Measurements from ENCODE around the gene LHB.
"Not testable (repeated sequence)": the region's sequence is repeated elsewhere in the genome, so short reads cannot be mapped to it uniquely, and the experiment has no call there.

LHB gene

DNA sequence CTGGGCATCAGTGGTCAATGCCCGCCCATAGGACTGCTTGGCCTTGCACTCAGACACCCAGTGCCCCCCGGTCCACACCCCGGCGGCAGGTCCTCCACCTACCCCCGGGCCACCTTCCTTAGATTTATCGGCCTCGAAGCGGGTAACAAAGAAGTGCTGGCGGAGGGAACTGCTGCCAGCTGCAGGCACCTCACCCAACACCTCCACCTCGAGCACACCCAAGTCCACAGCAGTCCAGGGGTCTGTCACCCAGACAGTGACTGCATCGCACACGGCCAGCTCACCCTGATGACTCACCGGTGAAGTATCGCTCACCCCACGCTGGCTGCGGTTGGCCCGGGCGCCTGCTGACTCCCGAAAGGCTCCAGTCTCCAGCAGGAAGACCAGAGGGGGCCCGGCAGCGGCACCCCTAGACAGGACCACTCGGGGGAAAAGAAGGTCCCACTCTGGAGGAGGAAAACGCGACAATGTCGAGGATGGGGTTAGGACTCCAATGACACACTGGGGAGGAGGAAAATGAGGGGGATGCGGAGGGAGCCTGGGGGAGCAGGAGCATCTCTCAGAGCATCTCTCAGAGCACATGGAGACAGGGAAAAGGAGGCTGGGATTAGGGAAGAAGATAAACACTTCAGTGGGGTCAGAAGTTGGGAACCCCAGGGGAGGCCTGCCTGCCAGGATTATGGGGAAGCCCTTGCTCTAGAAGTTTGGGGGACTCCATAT lies 21.8 kb upstream of the LHB start:
- not testable (repeated sequence) for DNase-seq (ENCODE audit: low read depth in 2 of 3, low spot score in 1 of 3)

DNA sequence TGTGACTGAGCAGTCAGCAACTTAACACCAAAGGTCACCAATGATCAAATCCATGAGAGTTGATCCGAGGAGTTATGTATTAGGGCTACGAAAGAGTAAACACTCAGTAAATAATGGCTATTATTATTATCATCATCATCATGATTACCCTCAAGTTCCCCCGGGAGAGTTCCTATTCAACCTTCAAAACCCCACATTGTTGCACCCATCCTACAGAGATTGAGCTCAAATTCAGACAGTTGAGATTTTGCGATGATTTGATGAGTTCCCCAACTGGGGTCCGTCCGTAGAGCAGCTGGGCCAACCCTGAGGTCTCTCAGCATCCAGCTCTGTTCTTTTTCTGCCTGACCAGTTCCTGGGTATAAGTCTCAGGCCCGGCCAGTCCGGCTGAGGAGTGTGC lies 21.2 kb upstream of the LHB start:
- not testable (repeated sequence) for DNase-seq (ENCODE audit: low read depth in 2 of 3, low spot score in 1 of 3)

DNA sequence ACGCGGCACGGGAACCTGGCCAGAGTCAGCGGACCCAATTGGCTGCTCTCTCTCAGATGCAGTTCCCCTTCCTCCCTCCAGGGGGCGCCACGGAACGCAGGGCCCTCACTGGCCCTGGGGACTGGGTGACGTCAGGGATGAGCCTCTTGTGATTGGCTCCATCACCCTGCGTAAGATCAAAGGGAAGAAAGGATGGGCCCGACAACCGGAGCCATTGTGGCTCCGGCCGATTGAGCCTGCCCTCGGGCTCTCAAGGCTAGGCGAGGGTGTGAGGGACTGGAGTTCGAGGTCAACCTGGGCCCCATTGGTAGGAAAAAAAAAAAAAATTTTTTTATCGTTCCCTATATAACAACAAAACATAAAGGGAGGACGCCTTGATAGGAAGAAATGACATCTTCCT lies 19.9 kb upstream of the LHB start, which contains the start of gene CGB1:
Gene CGB1 (minus strand): TSS at position 81 of the 400 bp plus-strand sequence. CDS start 184 bp downstream, outside the sequence.
- DNase-seq (ENCODE audit: low read depth in 2 of 3, low spot score in 1 of 3) = peak; percentile 50 to 68 (median 64)

DNA sequence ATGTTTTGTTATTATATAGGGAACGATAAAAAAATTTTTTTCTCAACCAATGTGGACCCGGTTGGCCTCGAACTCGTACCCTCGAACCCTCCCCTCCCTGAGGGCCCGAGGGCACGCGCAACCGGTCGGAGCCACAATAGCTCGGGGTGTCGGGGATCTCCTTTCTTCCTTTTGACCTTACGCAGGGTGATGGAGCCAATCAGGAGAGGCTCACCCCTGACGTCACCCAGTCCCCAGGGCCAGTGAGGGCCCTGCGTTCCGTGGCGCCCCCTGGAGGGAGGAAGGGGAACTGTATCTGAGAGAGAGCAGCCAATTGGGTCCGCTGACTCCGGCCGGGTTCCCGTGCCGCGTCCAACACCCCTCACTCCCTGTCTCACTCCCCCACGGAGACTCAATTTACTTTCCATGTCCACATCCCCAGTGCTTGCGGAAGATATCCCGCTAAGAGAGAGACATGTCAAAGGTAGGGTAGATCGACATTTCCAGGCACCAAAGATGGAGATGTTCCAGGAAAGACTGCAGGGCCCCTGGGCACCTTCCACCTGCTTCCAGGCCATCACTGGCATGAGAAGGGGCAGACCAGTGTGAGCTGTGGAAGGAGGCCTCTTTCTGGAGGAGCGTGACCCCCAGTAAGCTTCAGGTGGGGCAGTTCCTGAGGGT lies 14.9 kb upstream of the LHB start, which contains the start of gene CGB2:
Gene CGB2 (plus strand): TSS at position 249 of the 660 bp plus-strand sequence. CDS start 206 bp downstream, at position 455.
- DNase-seq (ENCODE audit: low read depth in 2 of 3, low spot score in 1 of 3) = peak; percentile 58 to 91 (median 83)

DNA sequence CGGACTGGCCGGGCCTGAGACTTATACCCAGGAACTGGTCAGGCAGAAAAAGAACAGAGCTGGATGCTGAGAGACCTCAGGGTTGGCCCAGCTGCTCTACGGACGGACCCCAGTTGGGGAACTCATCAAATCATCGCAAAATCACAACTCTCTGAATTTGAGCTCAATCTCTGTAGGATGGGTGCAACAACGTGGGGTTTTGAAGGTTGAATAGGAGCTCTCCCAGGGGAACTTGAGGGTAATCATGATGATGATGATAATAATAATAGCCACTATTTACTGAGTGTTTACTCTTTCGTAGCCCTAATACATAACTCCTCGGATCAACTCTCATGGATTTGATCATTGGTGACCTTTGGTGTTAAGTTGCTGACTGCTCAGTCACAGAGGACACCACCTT lies 13.4 kb upstream of the LHB start:
- DNase-seq (ENCODE audit: low read depth in 2 of 3, low spot score in 1 of 3) = not testable (repeated sequence)

DNA sequence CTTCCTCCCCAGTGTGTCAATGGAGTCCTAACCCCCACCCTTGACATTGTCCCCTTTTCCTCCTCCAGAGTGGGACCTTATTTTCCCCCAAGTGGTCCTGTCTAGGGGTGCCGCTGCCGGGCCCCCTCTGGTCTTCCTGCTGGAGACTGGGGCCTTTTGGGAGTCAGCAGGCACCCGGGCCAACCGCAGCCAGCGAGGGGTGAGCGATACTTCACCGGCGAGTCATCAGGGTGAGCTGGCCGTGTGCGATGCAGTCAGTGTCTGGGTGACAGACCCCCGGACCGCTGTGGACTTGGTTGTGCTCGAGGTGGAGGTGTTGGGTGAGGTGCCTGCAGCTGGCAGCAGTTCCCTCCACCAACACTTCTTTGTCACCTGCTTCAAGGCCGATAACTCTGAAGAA lies 12.9 kb upstream of the LHB start:
- DNase-seq (ENCODE audit: low read depth in 2 of 3, low spot score in 1 of 3) = not testable (repeated sequence)

DNA sequence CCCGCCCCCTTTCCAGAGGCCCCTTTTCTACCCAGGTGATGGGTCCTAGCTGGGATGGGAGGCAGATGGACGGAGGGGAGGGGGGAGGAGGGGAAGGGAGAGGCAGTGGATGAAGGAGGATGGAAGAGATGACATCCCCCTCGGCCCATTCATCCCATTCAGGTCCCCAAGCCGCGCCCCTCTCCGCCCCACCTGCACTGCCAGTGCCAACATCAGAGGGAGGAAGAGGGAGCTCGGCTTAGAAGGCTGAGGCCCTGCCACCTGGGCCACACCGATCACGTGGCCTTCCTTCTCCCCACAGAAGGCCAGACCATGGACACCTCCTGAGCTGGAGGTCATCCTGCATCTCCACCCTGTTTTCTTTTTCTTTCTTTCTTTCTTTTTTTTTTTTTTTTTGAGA lies 11.8 kb upstream of the LHB start:
- not testable (repeated sequence) for DNase-seq (ENCODE audit: low read depth in 2 of 3, low spot score in 1 of 3)

DNA sequence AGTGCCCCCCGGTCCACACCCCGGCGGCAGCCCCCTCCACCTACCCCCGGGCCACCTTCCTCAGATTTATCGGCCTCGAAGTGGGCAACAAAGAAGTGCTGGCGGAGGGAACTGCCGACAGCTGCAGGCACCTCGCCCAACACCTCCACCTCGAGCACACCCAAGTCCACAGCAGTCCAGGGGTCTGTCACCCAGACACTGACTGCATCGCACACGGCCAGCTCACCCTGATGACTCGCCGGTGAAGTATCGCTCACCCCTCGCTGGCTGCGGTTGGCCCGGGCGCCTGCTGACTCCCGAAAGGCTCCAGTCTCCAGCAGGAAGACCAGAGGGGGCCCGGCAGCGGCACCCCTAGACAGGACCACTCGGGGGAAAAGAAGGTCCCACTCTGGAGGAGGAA lies 8.7 kb upstream of the LHB start:
- not testable (repeated sequence) for DNase-seq (ENCODE audit: low read depth in 2 of 3, low spot score in 1 of 3)

DNA sequence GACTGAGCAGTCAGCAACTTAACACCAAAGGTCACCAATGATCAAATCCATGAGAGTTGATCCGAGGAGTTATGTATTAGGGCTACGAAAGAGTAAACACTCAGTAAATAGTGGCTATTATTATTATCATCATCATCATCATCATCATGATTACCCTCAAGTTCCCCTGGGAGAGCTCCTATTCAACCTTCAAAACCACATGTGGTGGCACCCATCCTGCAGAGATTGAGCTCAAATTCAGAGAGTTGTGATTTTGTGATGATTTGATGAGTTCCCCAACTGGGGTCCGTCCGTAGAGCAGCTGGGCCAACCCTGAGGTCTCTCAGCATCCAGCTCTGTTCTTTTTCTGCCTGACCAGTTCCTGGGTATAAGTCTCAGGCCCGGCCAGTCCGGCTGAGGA lies 8.2 kb upstream of the LHB start:
- DNase-seq (ENCODE audit: low read depth in 2 of 3, low spot score in 1 of 3) = not testable (repeated sequence)

DNA sequence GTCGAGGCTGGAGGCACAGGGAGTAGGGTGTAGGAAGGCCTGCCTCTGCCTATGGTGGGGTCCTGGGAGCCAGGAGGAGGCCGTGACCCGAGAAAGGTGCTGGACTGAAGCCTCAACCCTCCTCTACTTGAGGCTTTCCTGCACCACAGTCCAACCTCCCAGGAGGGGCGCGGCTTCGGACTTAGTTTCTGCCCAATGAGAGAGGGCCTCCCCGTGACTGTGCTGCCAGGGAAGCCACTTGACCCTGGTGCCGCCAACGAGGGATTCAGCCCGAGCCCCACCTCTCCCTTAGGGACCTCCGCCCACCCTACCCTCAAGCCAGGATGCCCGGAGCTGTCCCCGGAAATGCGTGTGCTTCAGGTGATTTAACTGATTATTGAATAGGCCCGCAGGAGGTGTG lies 7.3 kb upstream of the LHB start, which contains the start of gene CGB3:
Gene CGB3 (minus strand): TSS at position 101 of the 400 bp plus-strand sequence. CDS start 362 bp downstream, outside the sequence.
- not testable (repeated sequence) for DNase-seq (ENCODE audit: low read depth in 2 of 3, low spot score in 1 of 3)

DNA sequence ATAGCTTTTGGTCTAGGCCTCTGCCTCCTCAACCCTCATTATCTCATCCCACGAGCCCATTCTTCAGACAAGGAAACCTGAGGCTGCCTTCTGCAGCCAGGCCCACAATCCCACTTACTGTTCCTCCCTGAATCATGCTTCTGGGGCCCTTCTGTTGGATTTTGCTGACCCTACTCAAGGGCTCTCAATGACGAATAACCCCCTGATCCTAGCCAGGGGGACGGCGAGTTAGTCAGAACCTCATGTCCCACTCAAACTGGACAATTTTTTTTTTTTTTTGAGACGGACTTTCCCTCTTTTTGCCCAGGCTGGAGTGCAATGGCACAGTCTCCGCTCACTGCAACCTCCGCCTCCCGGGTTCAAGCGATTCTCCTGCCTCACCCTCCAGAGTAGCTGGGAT lies 5.2 kb upstream of the LHB start:
- no peak for DNase-seq (ENCODE audit: low read depth in 2 of 3, low spot score in 1 of 3)

DNA sequence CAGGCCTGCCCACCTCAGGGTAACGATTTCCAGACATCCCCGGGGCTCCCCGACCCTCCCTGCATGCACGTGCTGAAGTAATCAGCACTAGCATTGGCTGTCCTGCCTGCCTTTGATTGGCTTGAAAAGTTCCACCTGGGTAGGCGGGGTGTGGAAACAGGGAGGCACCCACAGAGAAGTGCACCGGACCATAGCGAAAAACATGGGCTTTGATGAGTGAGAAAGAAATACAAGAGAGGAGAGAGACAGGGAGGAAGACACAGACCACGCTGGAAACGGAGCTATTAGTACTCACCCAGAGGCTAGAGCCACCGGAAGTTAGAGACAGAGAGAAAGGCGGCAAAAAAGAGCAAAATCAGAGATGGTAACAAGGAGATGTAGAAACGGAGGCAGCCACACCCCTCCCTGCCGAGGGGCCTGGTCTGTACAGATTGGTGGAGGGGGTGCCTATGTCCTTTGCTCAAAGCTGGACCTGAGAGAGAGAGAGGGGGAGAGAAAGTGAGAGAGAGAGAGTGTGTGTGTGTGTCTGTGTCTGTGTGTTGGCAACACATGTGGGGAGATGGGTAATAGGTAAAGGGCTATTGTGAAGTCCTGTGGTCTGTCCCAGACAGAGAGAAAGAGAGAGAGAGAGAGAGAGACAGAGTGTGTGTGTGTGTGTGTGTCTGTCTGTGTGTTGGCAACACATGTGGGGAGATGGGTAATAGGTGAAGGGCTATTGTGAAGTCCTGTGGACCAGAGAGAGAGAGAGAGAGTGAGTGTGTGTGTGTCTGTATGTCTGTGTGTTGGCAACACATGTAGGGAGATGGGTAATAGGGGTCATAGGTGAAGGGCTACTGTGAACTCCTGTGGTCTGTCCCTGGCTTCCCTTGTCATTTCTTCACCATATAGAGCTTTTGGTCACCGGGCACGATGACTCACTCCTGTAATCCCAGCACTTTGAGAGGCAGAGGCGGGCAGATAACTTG lies 4.3 kb upstream of the LHB start:
- no peak for DNase-seq (ENCODE audit: low read depth in 2 of 3, low spot score in 1 of 3)

DNA sequence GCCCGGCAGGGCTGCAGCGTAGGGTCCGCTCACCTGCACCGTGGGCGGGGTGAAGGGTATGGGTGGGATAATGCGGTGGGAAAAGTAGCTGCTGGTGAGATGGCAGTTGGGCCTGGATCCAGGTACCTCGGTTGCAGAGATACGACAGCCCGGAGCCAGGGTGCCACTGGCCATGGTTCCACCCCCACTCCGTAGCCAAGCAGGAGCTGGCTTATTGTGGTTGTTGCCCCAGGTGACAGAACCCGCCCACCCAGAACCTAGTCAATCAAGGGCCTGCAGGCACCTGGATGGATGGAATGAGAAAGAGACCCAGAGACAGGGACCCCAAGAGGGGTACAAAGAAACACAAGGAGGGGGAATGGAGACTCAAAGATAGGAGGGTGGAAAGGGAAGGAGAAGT lies 3.5 kb upstream of the LHB start:
- DNase-seq (ENCODE audit: low read depth in 2 of 3, low spot score in 1 of 3) = no peak

DNA sequence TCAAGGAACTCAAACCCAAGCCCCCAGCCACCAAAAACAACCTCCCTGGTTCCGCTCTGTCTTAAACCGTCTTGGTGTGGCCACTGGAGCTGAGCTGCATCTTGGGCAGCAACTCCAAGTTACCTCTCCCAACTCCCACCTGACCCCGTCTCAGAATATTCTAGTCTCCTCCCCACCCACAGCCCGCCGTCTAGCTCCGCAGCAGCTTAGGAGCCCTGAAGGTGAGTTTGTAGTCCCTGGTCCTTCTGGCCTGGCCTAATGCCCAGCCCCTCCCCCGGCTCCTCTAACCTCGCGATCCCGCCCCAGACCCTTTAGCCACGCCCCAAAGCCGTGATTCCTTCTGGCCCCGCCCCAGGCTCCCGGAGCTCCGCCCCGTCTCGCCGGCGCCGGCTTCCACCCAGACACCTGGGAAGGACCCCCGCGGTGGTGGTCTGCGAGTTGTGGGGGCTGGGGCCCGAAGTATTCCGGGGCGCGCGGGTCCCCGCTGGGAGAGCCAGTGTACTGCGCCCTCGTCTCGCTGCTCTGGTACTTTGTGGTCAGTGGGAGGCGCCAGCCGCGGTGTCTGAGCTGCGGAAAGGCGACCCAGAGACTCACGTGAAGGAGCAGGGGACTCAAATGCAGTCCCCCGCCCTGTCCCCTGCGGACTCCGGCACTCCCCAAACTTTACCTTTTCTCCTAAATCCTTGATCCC lies 2.5 kb upstream of the LHB start:
- DNase-seq (ENCODE audit: low read depth in 2 of 3, low spot score in 1 of 3) = peak; percentile 37 to 69 (median 51)

DNA sequence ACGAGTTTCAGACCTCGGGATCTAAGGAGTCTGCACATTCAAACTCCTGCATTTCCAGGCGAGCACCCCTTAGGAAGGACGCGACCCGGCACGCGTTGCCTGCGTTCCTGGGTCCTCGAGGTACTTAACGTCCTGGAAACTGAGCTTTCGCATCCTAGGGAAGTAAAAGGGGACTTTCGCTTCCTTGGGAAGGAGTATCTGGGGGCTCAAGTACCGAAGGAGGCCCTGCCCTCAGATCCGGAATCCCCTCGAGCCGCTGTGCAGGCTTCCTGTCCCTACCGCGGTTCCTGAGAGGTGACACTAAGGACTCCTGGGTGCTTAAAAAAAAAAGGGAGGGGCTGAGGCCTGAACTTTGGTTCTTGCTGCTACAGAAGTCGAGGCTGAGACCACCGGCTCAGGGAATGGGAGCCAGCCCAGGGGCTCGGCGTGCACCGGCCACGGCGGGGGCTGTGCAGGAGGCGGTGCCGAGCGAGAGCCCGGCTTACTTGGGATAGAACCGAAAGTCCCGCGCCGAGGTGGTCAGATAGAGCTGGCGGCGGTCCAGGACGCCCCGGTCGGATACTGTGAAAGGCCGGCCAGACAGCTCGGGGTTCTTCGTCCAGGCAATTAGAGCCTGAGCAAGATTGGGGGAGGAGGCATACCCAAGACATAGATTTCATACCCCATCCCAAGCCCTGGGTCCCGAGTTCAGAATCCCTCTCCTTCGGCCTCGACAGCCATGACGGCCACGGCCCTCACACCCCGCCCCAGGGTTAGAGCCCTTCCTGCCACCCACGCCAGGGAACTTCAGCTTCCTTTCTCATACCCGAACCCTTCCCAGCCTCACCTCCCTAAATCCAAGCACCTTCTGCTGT lies 1.7 kb upstream of the LHB start:
- DNase-seq (ENCODE audit: low read depth in 2 of 3, low spot score in 1 of 3) = not testable (repeated sequence)

DNA sequence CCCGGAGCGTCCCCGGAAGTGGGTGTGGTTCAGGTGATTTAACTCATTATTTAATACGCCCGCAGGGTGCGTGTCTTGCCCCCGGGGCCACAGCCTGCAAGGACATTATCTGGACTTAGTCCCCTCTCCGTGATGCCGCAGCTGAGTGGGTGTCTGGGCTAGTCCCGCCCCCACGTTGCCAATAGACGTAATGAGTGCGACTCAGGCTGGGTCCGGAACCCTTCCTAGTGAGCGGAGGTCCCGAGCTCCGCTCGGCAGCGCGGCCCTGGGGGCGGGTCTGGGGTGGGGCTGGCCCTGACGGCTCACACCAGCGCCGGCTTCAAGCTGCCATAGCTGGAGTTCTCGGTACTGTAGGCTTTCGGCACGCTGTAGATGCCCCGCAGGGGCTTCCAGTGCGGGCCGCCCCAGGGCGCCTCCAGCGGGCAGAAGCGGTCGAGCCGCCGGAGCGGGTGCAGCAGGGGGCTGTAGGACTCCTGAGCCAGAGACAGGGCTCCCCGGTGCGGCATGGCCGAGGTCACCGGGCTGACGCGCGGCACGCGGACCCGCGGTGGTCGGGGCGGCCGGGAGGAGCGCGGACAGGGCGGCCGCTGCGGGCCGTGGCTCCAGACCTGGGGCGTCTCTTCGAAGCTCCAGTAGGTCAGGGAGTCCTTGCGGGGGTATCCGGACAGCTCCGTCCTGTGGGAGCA lies 918 bp upstream of the LHB start:
- peak in 2 of 3 donors; percentile 39 to 42 for DNase-seq (ENCODE audit: low read depth in 2 of 3, low spot score in 1 of 3)

DNA sequence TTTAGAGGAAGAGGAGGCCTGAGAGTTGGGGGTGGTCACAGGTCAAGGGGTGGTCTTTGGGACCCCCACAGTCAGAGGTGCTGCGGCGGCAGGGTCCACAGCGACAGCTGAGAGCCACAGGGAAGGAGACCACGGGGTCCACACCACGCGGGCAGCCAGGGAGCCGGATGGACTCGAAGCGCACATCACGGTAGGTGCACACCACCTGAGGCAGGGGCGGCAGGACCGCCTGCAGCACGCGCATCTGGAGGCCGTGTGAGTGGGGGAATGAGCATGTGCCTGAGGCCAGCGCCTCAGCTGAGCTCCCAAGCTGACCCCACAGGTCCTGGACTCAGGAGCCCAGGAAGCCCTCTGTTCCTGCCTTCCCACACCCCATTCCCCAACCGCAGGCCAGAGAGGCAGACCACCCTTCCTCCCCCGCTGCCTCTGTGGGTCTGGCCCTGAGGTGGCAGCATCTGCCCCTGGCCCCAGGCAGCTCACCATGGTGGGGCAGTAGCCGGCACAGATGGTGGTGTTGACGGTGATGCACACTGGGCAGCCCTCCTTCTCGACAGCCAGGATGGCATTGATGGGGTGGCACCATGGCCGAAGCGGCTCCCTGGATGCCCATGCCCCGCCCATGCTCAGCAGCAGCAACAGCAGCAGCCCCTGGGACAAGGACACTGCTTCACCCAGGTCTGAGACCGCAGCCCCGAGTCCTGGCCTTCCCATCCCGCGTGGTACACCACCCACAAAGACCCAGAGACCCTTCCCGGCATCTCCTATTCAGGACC lies 638 bp downstream of the LHB start:
- no peak for DNase-seq (ENCODE audit: low read depth in 2 of 3, low spot score in 1 of 3)

DNA sequence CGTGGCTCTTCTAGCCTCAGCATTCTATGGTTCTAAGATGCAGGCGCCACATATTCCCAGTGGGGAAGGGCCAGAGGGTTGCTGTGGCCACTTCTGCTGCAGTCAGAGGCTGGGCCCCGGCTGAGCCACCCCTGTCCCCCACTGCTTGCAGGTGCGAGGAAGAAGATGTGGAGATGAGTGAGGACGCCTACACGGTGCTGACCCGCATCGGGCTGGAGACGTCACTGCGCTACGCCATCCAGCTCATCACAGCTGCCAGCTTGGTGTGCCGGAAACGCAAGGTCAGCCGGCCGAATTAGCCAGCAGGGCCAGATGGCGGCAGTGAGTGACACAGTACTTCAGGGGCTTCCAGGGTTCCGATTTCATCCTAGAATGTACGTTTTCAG lies 2.0 kb downstream of the LHB start:
- no peak for DNase-seq (ENCODE audit: low read depth in 2 of 3, low spot score in 1 of 3)

Data from stimulated activated CD4-positive, alpha-beta T cell treated with anti-CD3 and anti-CD28 coated beads, Interleukin-12 subunit alpha, Interleukin-12 subunit beta, amount 100 ng/mL, for 48 hours (primary cell).